Caco-2 (cell line): Measurements from ENCODE around the gene GPBP1. TPM values are rescaled to one million over a fixed set of nuclear protein-coding genes. Genes with fewer than 3 reads are reported as not detected.

ENCODE experiments used
- BruUV-seq: library from RNA; stranded (reverse); fragments of 400-500 nt; replicated peaks from 2 replicates; lab custom pipeline; 2021; lab: Mats Ljungman, UMichigan
- CTCF ChIA-PET: fragments of 300-600 bp; sonication (Branson Sonifier 250); formaldehyde crosslinking; loops from one replicate; lab custom pipeline; 2022; ENCODE audit warnings: antibody characterized with exemption; lab: Charles Lee
- POLR2A ChIA-PET: fragments of 300-600 bp; sonication (Branson Sonifier 250); formaldehyde crosslinking; loops from one replicate; lab custom pipeline; 2022; ENCODE audit warnings: antibody characterized with exemption; lab: Charles Lee
- DNase-seq, 2 experiments: peaks; one replicate each; pipeline versions ENCODE4 v3.0.0 to v3.0.0-alpha.2; 2020 to 2022
- H3K27me3 ChIP-seq: replicated peaks from 2 replicates; pipeline ENCODE4 v1.6.0; 2011; ENCODE audit warnings: low read length; ENCODE audit not compliant: control insufficient read depth, insufficient read depth
- H3K36me3 ChIP-seq: 2 replicates; pipeline ENCODE4 v1.5.1; 2011; ENCODE audit warnings: low read length; ENCODE audit not compliant: control insufficient read depth, insufficient read depth
- H3K4me1 ChIP-seq: fragments of 250-450 bp; sonication (Bioruptor Pico); 2 replicates; pipeline ENCODE4 v1.5.1; 2020; ENCODE audit warnings: mild to moderate bottlenecking
- H3K4me3 ChIP-seq: 2 replicates; pipeline ENCODE4 v1.5.1; 2011; ENCODE audit warnings: low read depth, mild to moderate bottlenecking, control low read depth, low read length
- H3K9me3 ChIP-seq: fragments of 250-450 bp; sonication (Bioruptor Pico); 2 replicates; pipeline ENCODE4 v1.5.1; 2020; ENCODE audit warnings: mild to moderate bottlenecking, moderate library complexity
- H3K27ac Mint-ChIP-seq: one replicate; pipeline ENCODE4 v1.8.0; 2022; ENCODE audit warnings: mixed read lengths; ENCODE audit not compliant: unreplicated experiment
- H3K27me3 Mint-ChIP-seq: one replicate; pipeline ENCODE4 v1.8.0; 2022; ENCODE audit warnings: mixed read lengths; ENCODE audit not compliant: insufficient read depth, unreplicated experiment
- H3K36me3 Mint-ChIP-seq: one replicate; pipeline ENCODE4 v1.8.0; 2022; ENCODE audit warnings: mild to moderate bottlenecking, mixed read lengths; ENCODE audit not compliant: insufficient read depth, unreplicated experiment
- H3K4me1 Mint-ChIP-seq: one replicate; pipeline ENCODE4 v1.8.0; 2022; ENCODE audit warnings: low read depth, mixed read lengths; ENCODE audit not compliant: unreplicated experiment
- H3K4me3 Mint-ChIP-seq: one replicate; pipeline ENCODE4 v1.8.0; 2022; ENCODE audit warnings: mild to moderate bottlenecking, moderate library complexity, mixed read lengths; ENCODE audit not compliant: unreplicated experiment
- H3K9me3 Mint-ChIP-seq: one replicate; pipeline ENCODE4 v1.8.0; 2022; ENCODE audit warnings: mixed read lengths; ENCODE audit not compliant: unreplicated experiment
- intact Hi-C: fragments of 100-400 bp; cut with micrococcal nuclease; formaldehyde crosslinking; loops from one replicate; pipeline ENCODE4 v1.10.0; 2022; ENCODE audit not compliant: unreplicated experiment
- total RNA-seq: library from RNA; stranded (reverse); gene quantifications from 2 replicates; pipeline ENCODE4 v1.2.3, GENCODE V29; 2022
- TF ChIP-seq, protein P1 (sequence below), 2 experiments: fragments of 200-600 bp in 1 of 2; IDR thresholded peaks; 1 replicate in 1 of 2; 2 replicates in 1 of 2; pipeline versions ENCODE4 v1.5.1 to v1.8.0; 2011 to 2022; ENCODE audit warnings: antibody characterized with exemption in 1 of 2, control low read depth in 1 of 2, inconsistent platforms in 1 of 2, low read depth in 1 of 2, low read length in 1 of 2, mild to moderate bottlenecking in 1 of 2, moderate library complexity in 1 of 2; ENCODE audit not compliant: insufficient read depth in 1 of 2, severe bottlenecking in 1 of 2, unreplicated experiment in 1 of 2

The GPBP1 gene
- total RNA-seq, 1 experiment from 2014 or later = 100 TPM

DNA sequence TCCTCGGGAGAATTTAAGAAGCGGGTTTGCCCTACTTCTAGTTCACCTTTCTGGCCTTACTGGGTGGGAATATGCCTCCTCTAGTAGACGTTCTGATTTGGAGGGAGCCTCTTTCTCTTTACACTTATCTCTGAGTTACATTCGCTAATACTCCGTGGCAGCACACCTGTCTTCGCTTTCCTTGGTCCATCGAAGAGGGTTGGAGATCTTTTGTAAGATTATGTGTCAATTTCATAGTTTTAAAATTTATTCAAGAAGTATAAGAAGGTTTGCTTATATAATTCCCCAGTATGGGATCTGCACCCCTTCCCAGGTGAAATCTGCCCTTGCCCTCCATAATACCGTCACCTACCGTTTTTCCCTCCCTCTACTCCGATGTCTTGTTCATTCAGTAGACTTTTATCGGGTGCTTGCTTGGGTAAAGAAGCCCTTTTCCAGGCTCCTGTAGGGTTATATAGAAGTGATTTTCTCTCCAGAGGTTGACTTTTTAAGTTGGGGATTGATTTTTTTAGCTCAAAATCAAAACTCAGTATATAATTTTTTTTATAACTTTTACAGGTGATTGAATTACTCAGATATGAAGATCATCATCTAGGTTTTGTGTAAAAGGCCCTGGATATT is 1.1 kb downstream of the GPBP1 start:
- ChIA-PET CTCF (no interaction called here), POLR2A (no interaction called here)
- no TSS peak for BruUV-seq
- H3K36me3 ChIP-seq = no peaks in the 10 kb centered on the region
- H3K4me3 ChIP-seq = peak overlapping the region; percentile 98
- intact Hi-C loops = no loop called here
- Mint-ChIP-seq H3K36me3 (peaks cover 63% of the 10 kb centered on the region), H3K4me3 (peak overlapping the region; percentile 97), H3K27ac (peak overlapping the region; percentile 99), H3K4me1 (peaks cover 6% of the 10 kb centered on the region), H3K27me3 (no peaks in the 10 kb centered on the region), H3K9me3 (no peaks in the 10 kb centered on the region)
- no peak for DNase-seq
- TF ChIP-seq, protein P1, sequence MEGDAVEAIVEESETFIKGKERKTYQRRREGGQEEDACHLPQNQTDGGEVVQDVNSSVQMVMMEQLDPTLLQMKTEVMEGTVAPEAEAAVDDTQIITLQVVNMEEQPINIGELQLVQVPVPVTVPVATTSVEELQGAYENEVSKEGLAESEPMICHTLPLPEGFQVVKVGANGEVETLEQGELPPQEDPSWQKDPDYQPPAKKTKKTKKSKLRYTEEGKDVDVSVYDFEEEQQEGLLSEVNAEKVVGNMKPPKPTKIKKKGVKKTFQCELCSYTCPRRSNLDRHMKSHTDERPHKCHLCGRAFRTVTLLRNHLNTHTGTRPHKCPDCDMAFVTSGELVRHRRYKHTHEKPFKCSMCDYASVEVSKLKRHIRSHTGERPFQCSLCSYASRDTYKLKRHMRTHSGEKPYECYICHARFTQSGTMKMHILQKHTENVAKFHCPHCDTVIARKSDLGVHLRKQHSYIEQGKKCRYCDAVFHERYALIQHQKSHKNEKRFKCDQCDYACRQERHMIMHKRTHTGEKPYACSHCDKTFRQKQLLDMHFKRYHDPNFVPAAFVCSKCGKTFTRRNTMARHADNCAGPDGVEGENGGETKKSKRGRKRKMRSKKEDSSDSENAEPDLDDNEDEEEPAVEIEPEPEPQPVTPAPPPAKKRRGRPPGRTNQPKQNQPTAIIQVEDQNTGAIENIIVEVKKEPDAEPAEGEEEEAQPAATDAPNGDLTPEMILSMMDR (IDR thresholded peaks at IDR 0.05; ENCODE audit: insufficient read depth in 1 of 2, low read depth in 1 of 2, low read length in 1 of 2, severe bottlenecking in 1 of 2, unreplicated experiment in 1 of 2) = no peak
- H3K4me1 ChIP-seq = peaks cover 8% of the 10 kb centered on the region; the same call in 1 of the 2 replicates
- H3K9me3 ChIP-seq = no peaks in the 10 kb centered on the region
- no peaks in the 10 kb centered on the region for H3K27me3 ChIP-seq

DNA sequence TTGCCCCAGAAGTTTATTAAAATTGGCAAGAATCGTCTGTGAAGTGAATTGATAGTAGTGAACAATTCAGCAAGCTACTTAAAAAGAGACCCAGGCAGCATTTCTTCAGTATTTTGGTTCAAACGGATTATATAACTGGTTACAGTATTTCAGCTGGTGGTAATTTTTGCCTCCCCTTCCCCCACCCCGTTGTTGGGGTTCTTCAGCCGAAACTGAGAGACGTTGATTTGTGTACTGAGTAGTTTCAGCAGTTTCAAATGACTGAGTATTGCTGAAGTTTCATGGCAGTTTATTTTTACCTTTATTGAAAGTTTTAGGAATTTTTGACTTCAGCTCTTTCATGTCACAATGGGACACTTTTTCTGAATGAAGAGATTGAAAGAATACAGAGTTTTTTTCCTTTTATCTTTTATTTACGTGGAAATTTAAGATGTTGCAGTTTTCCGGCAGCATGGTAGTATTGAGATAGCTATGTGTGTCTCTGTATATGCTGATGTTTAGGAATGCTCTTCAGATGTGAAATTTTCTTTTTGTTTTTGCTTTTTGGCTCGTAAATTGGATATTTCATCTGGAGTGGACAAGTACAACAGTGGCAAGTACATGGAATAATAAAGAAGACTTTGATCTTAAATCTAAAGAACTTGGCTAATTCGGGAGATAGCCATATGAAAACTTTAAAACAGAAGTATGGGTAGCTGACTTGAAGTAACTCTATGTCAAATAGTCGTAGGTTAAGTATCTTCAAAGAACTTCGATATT is 1.9 kb downstream of the GPBP1 start:
- no peaks in the 10 kb centered on the region for H3K27me3 ChIP-seq
- ChIA-PET CTCF (no interaction called here), POLR2A (no interaction called here)
- Mint-ChIP-seq H3K9me3 (no peaks in the 10 kb centered on the region), H3K27ac (peak overlapping the region; percentile 99), H3K27me3 (no peaks in the 10 kb centered on the region), H3K36me3 (peaks cover 70% of the 10 kb centered on the region), H3K4me3 (peak overlapping the region; percentile 97), H3K4me1 (peaks cover 7% of the 10 kb centered on the region)
- H3K4me3 ChIP-seq = peak overlapping the region; percentile 98
- DNase-seq = no peak
- H3K4me1 ChIP-seq = peaks cover 8% of the 10 kb centered on the region; the same call in 1 of the 2 replicates
- H3K9me3 ChIP-seq = no peaks in the 10 kb centered on the region
- H3K36me3 ChIP-seq = no peaks in the 10 kb centered on the region
- TF ChIP-seq, protein P1 (IDR thresholded peaks at IDR 0.05; ENCODE audit: insufficient read depth in 1 of 2, low read depth in 1 of 2, low read length in 1 of 2, severe bottlenecking in 1 of 2, unreplicated experiment in 1 of 2) = no peak
- intact Hi-C loops = no loop called here
- BruUV-seq = TSS peak; percentile 25

GRCh38 chr5:57176350-57176857 is 2.5 kb downstream of the GPBP1 start:
- peaks cover 77% of the 10 kb centered on the region for H3K36me3 Mint-ChIP-seq
- Histone ChIP-seq H3K36me3 (no peaks in the 10 kb centered on the region; the same call in 1 of the 2 replicates), H3K27me3 (no peaks in the 10 kb centered on the region), H3K4me3 (peak overlapping the region; percentile 98), H3K4me1 (peaks cover 8% of the 10 kb centered on the region; the same call in 1 of the 2 replicates), H3K9me3 (no peaks in the 10 kb centered on the region)
- POLR2A ChIA-PET = no interaction called here
- peak overlapping the region; percentile 97 for H3K4me3 Mint-ChIP-seq
- no peaks in the 10 kb centered on the region for H3K27me3 Mint-ChIP-seq
- no peak for DNase-seq
- intact Hi-C loops = no loop called here
- no TSS peak for BruUV-seq
- no peaks in the 10 kb centered on the region for H3K9me3 Mint-ChIP-seq
- H3K4me1 Mint-ChIP-seq = peaks cover 7% of the 10 kb centered on the region
- peak overlapping the region; percentile 99 for H3K27ac Mint-ChIP-seq
- TF ChIP-seq, protein P1 (IDR thresholded peaks at IDR 0.05; ENCODE audit: insufficient read depth in 1 of 2, low read depth in 1 of 2, low read length in 1 of 2, severe bottlenecking in 1 of 2, unreplicated experiment in 1 of 2) = no peak
- CTCF ChIA-PET = no interaction called here
